ENCODE results near the gene GJB5.

GJB5 gene

DNA sequence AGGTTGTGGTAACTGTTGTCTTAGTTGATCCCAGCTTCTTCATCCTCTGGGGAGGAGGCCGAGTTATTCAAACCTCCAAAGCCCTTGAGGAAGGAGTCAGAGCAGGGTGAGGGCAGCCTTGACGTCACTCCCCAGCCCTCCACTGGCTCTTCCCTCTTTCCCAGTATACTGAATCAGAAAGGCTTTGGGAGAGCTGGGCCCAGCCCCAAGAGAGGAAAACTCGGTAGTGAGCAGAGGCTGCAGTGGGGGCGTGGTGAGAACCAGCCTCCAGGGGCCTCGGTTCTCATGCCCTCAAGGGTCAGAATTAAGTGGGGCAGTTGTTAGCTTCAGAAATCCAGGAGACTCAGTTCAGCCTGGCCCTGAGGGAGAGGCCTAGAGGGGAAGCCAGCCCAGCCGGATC, 36.1 kb downstream of the GJB5 start:
- Mint-ChIP-seq H3K36me3 (no peaks in the 10 kb centered on the region), H3K4me3 (no peak overlapping the region), H3K4me1 (ENCODE audit: low read depth) (peaks cover 7% of the 10 kb centered on the region), H3K27me3 (peaks cover 27% of the 10 kb centered on the region), H3K27ac (no peak overlapping the region), H3K9me3 (ENCODE audit: low read depth) (no peaks in the 10 kb centered on the region)

DNA sequence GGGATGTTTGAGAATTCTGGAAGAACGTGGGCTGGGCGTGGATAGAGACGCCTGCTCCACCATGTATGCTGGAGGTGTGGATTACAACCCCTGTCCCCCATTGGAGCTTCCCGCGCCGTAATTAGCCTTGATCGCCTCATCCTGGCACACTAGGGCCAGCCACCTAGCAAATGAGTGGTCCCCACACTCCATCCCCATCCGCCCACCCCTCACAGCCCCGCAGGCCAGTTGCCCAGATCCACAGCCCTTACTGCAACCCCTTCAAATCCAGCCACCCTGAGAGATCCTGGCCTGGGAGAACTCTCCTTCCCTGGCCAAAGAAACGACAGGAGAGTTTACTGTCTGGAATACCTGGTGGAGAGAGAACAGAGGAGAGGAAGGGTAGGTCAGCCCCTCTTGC, 37.6 kb downstream of the GJB5 start:
- Mint-ChIP-seq H3K4me3 (peak overlapping the region; percentile 64), H3K9me3 (ENCODE audit: low read depth) (no peaks in the 10 kb centered on the region), H3K27me3 (peaks cover 21% of the 10 kb centered on the region), H3K4me1 (ENCODE audit: low read depth) (peaks cover 4% of the 10 kb centered on the region), H3K36me3 (no peaks in the 10 kb centered on the region), H3K27ac (no peak overlapping the region)

DNA sequence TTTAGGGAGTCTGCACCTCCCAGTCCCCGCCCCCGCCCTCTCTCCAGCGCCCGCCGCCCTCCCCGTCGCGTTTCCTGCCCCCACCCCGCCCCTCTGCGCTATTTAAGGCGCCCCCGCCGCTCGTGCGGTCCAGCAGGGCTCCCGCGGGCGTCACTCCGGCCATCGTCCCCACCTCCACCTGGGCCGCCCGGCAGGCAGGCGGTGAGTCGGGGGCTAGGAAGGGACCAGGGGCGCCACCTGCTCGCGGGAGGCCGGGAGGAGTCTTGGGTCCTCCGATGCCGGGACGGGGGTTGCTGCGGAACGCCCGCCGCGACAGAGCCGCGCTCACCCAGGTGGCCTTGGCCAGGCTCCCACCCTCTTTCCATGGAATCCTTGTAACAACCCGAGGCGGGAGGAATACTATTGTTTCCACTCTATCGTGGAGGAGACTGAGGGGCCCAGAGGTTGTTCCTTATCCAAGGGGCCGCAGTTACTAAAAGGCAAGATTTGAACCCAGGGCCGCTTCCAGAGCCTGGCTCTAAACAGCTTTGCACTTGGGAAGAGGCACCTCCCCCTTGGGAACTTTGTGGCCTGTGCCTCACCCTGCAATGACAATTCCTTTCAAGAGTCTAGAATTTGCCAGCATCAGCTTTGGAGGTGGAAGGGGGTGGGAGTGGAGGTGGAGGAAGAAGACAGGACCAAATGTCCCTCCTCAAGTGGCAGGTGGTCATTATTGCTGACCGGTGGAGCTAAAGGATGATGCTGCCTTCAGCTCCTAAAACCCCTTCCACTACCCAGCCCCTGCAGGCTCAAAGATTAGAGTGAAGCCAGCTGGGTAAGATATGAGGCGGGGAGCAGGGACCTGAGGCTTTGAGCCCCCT, 38.3 kb downstream of the GJB5 start, which contains the start of gene GJA4:
Gene GJA4, plus strand, starts transcription at position 132 of the 860 bp plus-strand sequence. CDS start 1,215 bp downstream, outside the sequence.
- Mint-ChIP-seq H3K27me3 (peaks cover 21% of the 10 kb centered on the region), H3K36me3 (no peaks in the 10 kb centered on the region), H3K27ac (no peak within 1 kb of the TSS), H3K4me1 (ENCODE audit: low read depth) (peaks cover 4% of the 10 kb centered on the region), H3K9me3 (ENCODE audit: low read depth) (no peaks in the 10 kb centered on the region), H3K4me3 (peak within 1 kb of the TSS; percentile 64)

DNA sequence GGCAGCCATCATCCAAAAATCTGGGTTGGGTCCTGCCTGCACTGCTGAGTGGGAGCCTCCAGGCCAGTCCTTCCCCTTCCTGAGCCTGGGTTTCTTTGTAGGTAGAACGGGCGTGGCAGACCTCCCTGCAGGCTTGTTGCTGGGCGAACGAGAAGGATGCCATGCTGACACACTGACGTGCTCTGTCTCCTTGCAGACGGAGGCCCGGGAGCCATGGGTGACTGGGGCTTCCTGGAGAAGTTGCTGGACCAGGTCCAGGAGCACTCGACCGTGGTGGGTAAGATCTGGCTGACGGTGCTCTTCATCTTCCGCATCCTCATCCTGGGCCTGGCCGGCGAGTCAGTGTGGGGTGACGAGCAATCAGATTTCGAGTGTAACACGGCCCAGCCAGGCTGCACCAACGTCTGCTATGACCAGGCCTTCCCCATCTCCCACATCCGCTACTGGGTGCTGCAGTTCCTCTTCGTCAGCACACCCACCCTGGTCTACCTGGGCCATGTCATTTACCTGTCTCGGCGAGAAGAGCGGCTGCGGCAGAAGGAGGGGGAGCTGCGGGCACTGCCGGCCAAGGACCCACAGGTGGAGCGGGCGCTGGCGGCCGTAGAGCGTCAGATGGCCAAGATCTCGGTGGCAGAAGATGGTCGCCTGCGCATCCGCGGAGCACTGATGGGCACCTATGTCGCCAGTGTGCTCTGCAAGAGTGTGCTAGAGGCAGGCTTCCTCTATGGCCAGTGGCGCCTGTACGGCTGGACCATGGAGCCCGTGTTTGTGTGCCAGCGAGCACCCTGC, 39.3 kb downstream of the GJB5 start:
- peaks cover 14% of the 10 kb centered on the region for H3K27me3 Mint-ChIP-seq
- H3K27ac Mint-ChIP-seq = no peak overlapping the region
- peaks cover 4% of the 10 kb centered on the region for H3K4me1 Mint-ChIP-seq (ENCODE audit: low read depth)
- no peaks in the 10 kb centered on the region for H3K36me3 Mint-ChIP-seq
- no peaks in the 10 kb centered on the region for H3K9me3 Mint-ChIP-seq (ENCODE audit: low read depth)
- H3K4me3 Mint-ChIP-seq = no peak overlapping the region

DNA sequence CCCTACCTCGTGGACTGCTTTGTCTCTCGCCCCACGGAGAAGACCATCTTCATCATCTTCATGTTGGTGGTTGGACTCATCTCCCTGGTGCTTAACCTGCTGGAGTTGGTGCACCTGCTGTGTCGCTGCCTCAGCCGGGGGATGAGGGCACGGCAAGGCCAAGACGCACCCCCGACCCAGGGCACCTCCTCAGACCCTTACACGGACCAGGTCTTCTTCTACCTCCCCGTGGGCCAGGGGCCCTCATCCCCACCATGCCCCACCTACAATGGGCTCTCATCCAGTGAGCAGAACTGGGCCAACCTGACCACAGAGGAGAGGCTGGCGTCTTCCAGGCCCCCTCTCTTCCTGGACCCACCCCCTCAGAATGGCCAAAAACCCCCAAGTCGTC, 39.9 kb downstream of the GJB5 start:
- Mint-ChIP-seq H3K4me1 (ENCODE audit: low read depth) (peaks cover 4% of the 10 kb centered on the region), H3K27ac (no peak overlapping the region), H3K36me3 (no peaks in the 10 kb centered on the region), H3K4me3 (no peak overlapping the region), H3K27me3 (peaks cover 14% of the 10 kb centered on the region), H3K9me3 (ENCODE audit: low read depth) (no peaks in the 10 kb centered on the region)

DNA sequence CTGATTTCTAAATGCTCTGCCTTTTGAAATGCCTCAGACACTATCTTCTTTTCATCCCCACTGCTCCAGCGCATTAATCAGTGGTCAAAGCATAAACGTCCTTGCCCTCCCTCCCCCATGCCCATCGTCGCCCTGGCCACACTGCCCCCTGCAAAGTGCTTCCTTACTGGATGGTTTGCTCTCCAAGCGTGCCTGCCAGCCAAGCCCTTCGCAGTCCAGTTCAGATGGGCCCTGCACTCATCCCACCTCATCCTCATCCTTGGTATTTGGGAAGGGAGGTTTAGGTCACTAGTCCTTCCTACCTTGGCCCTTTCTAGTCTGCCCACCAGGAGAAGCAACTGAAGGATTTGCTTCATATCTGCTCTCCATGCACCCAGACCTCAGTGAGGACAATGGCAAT, 41.1 kb downstream of the GJB5 start:
- no peaks in the 10 kb centered on the region for H3K9me3 Mint-ChIP-seq (ENCODE audit: low read depth)
- peaks cover 8% of the 10 kb centered on the region for H3K4me1 Mint-ChIP-seq (ENCODE audit: low read depth)
- H3K27me3 Mint-ChIP-seq = peaks cover 7% of the 10 kb centered on the region
- H3K4me3 Mint-ChIP-seq = no peak overlapping the region
- no peak overlapping the region for H3K27ac Mint-ChIP-seq
- no peaks in the 10 kb centered on the region for H3K36me3 Mint-ChIP-seq

DNA sequence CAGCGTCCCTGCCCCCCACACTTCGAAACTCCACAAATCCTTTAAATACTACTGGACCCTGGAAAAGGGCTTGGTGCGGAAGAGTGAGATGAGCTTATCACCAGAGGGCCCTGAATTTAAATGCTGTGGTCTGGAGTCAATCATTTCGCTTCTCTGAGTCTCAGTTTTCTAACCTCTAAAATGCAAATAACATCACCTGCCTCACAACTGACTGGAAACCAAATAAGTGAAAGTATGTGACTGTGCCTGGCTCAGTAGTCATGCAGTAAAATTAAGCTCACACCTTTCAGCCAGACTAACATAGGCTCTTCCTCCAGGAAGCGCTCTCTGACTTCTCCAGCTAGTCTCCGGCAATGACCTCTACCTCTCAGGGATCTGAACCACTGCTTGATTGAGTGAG, 42.1 kb downstream of the GJB5 start:
- peaks cover 8% of the 10 kb centered on the region for H3K4me1 Mint-ChIP-seq (ENCODE audit: low read depth)
- peaks cover 2% of the 10 kb centered on the region for H3K27me3 Mint-ChIP-seq
- no peak overlapping the region for H3K27ac Mint-ChIP-seq
- H3K9me3 Mint-ChIP-seq (ENCODE audit: low read depth) = no peaks in the 10 kb centered on the region
- no peaks in the 10 kb centered on the region for H3K36me3 Mint-ChIP-seq
- no peak overlapping the region for H3K4me3 Mint-ChIP-seq

DNA sequence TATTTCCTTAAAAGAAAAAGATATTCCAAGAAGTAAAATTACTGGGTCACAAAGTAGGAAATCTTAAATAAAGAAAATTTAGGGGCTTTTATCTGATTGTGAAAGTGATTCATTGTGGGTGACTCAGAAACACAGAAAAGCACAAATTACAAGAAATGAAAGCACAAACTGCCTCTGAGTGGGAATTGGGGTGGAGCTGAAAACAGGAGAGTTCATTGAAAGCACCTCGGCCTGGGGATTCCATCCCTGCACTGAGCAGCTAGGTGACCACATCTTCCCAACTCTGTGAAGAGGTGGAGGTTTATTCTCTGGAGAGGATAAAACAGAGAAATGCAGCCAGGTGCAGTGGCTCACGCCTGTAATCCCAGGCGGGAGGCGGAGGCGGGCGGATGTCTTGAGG, 45.4 kb downstream of the GJB5 start:
- Mint-ChIP-seq H3K27me3 (no peaks in the 10 kb centered on the region), H3K27ac (peak overlapping the region; percentile 70), H3K4me3 (no peak overlapping the region), H3K36me3 (peaks cover 8% of the 10 kb centered on the region), H3K9me3 (ENCODE audit: low read depth) (peaks cover 4% of the 10 kb centered on the region), H3K4me1 (ENCODE audit: low read depth) (peaks cover 3% of the 10 kb centered on the region)

DNA sequence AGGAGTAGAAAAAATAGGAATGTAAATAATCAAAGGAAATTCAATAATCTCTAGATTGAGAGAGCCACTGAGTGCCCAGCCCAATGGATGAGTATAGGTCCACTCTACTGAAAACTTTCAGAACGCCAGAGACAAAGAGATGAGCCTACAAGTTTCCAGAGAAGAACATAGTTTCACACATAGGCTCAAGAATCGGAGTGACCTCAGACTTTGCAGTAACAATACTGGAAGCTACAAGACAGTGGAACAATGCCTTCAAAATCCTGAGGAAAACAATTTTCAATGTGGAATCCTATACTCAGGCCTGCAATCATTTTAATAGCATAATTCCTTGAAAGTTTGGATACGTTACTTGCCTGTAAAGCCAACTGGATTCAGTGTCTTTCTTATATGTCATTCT, 48.9 kb downstream of the GJB5 start:
- Mint-ChIP-seq H3K4me3 (no peak overlapping the region), H3K36me3 (peaks cover 10% of the 10 kb centered on the region), H3K4me1 (ENCODE audit: low read depth) (peaks cover 3% of the 10 kb centered on the region), H3K27me3 (no peaks in the 10 kb centered on the region), H3K9me3 (ENCODE audit: low read depth) (peaks cover 4% of the 10 kb centered on the region), H3K27ac (no peak overlapping the region)

DNA sequence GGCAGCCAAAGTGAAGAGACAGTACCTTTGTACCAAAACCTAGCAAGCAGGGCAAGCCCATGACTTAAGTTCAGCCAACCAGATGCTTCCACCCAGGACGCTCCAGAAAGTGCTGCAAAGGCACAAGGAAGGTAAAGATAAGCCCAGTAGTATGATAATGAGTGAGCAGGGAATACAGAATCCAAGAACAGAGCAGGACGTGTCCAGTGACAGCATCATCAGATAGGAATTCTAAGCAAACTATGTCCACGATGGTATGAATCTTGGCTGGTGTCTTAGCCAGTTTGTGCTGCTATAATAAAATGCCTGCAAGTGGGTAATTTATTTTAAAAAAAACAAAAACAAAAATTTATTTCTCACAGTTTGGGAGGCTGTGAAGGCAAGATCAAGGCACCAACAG, 51.5 kb downstream of the GJB5 start:
- no peak overlapping the region for H3K4me3 Mint-ChIP-seq
- H3K27me3 Mint-ChIP-seq = no peaks in the 10 kb centered on the region
- H3K9me3 Mint-ChIP-seq (ENCODE audit: low read depth) = peaks cover 4% of the 10 kb centered on the region
- H3K36me3 Mint-ChIP-seq = peaks cover 14% of the 10 kb centered on the region
- no peaks in the 10 kb centered on the region for H3K4me1 Mint-ChIP-seq (ENCODE audit: low read depth)
- H3K27ac Mint-ChIP-seq = no peak overlapping the region
